Rectal smooth muscle tissue (tissue), 1 donor: ENCODE results near the gene UBQLNL.

Experiments used
- H3K27ac ChIP-seq: one replicate; pipeline ENCODE4 v1.7.0; 2013; ENCODE audit warnings: low read depth, low read length, inconsistent platforms
- H3K27me3 ChIP-seq: one replicate; pipeline ENCODE4 v1.7.0; 2013; ENCODE audit warnings: low read length; ENCODE audit not compliant: control insufficient read depth, insufficient read depth
- H3K36me3 ChIP-seq: one replicate; pipeline ENCODE4 v1.7.0; 2013; ENCODE audit warnings: low read length; ENCODE audit not compliant: control insufficient read depth, insufficient read depth
- H3K4me1 ChIP-seq: one replicate; pipeline ENCODE4 v1.7.0; 2013; ENCODE audit warnings: low read length; ENCODE audit not compliant: control insufficient read depth, insufficient read depth
- H3K4me3 ChIP-seq: one replicate; pipeline ENCODE4 v1.7.0; 2013; ENCODE audit warnings: low read length
- H3K9ac ChIP-seq: one replicate; pipeline ENCODE4 v1.7.0; 2013; ENCODE audit warnings: low read length

The UBQLNL gene

GRCh38 chr11:5516599-5516998 is at the start of gene UBQLNL:
Gene UBQLNL (minus strand): TSS chr11:5516699. CDS start chr11:5516441, 258 bp downstream.
- Histone ChIP-seq H3K4me3 (no peak within 1 kb of the TSS), H3K27ac (no peak within 1 kb of the TSS), H3K27me3 (no peaks in the 10 kb centered on the region), H3K4me1 (no peaks in the 10 kb centered on the region), H3K36me3 (no peaks in the 10 kb centered on the region), H3K9ac (no peak within 1 kb of the TSS)

- Histone ChIP-seq H3K4me3 (no peak overlapping the region), H3K27me3 (no peaks in the 10 kb centered on the region)
Measured at GRCh38 chr11:5564259-5565019, 47.9 kb upstream of the UBQLNL start.

GRCh38 chr11:5557751-5558150 is 41.3 kb upstream of the UBQLNL start:
- H3K9ac ChIP-seq = no peak overlapping the region
- no peaks in the 10 kb centered on the region for H3K4me1 ChIP-seq
- H3K27ac ChIP-seq = no peak overlapping the region
- H3K27me3 ChIP-seq = no peaks in the 10 kb centered on the region
- H3K36me3 ChIP-seq = no peaks in the 10 kb centered on the region
- H3K4me3 ChIP-seq = no peak overlapping the region

More at GRCh38 chr11:5564259-5565019, 47.9 kb upstream of the UBQLNL start:
- Histone ChIP-seq H3K36me3 (no peaks in the 10 kb centered on the region), H3K4me1 (no peaks in the 10 kb centered on the region), H3K9ac (no peak overlapping the region), H3K27ac (no peak overlapping the region)

- Histone ChIP-seq H3K9ac (no peak overlapping the region), H3K4me3 (no peak overlapping the region)
Measured at GRCh38 chr11:5556596-5557188, 40.2 kb upstream of the UBQLNL start.

GRCh38 chr11:5553343-5553742 is 36.8 kb upstream of the UBQLNL start:
- H3K4me1 ChIP-seq = no peaks in the 10 kb centered on the region
- H3K9ac ChIP-seq = no peak overlapping the region
- H3K4me3 ChIP-seq = no peak overlapping the region

More at GRCh38 chr11:5556596-5557188, 40.2 kb upstream of the UBQLNL start:
- Histone ChIP-seq H3K36me3 (no peaks in the 10 kb centered on the region), H3K4me1 (no peaks in the 10 kb centered on the region), H3K27me3 (no peaks in the 10 kb centered on the region), H3K27ac (no peak overlapping the region)

GRCh38 chr11:5550440-5551095 is 34.1 kb upstream of the UBQLNL start:
- H3K36me3 ChIP-seq = no peaks in the 10 kb centered on the region
- H3K4me3 ChIP-seq = no peak overlapping the region
- H3K27ac ChIP-seq = no peak overlapping the region
- no peak overlapping the region for H3K9ac ChIP-seq
- H3K4me1 ChIP-seq = no peaks in the 10 kb centered on the region
- no peaks in the 10 kb centered on the region for H3K27me3 ChIP-seq

More at GRCh38 chr11:5553343-5553742, 36.8 kb upstream of the UBQLNL start:
- H3K36me3 ChIP-seq = no peaks in the 10 kb centered on the region
- H3K27ac ChIP-seq = no peak overlapping the region
- H3K27me3 ChIP-seq = no peaks in the 10 kb centered on the region

- no peak within 1 kb of the TSS for H3K4me3 ChIP-seq
- no peak within 1 kb of the TSS for H3K9ac ChIP-seq
- H3K36me3 ChIP-seq = no peaks in the 10 kb centered on the region
- H3K27me3 ChIP-seq = no peaks in the 10 kb centered on the region
- H3K27ac ChIP-seq = no peak within 1 kb of the TSS
- H3K4me1 ChIP-seq = no peaks in the 10 kb centered on the region
Measured at GRCh38 chr11:5548440-5548839, 31.9 kb upstream of the UBQLNL start, which contains the start of gene OR52H1. Gene OR52H1 (minus strand): TSS chr11:5548540. CDS start chr11:5545505, 3,035 bp downstream.

GRCh38 chr11:5547982-5548381 is 31.5 kb upstream of the UBQLNL start:
- H3K27ac ChIP-seq = no peak overlapping the region
- H3K27me3 ChIP-seq = no peaks in the 10 kb centered on the region
- no peaks in the 10 kb centered on the region for H3K4me1 ChIP-seq
- no peak overlapping the region for H3K4me3 ChIP-seq
- no peak overlapping the region for H3K9ac ChIP-seq
- no peaks in the 10 kb centered on the region for H3K36me3 ChIP-seq

- Histone ChIP-seq H3K27me3 (no peaks in the 10 kb centered on the region), H3K4me1 (no peaks in the 10 kb centered on the region), H3K27ac (no peak overlapping the region), H3K9ac (no peak overlapping the region), H3K4me3 (no peak overlapping the region), H3K36me3 (no peaks in the 10 kb centered on the region)
Measured at GRCh38 chr11:5546457-5546856, 30.0 kb upstream of the UBQLNL start.

GRCh38 chr11:5541427-5541826 is 24.9 kb upstream of the UBQLNL start:
- Histone ChIP-seq H3K36me3 (no peaks in the 10 kb centered on the region), H3K9ac (no peak overlapping the region), H3K27me3 (no peaks in the 10 kb centered on the region), H3K4me3 (no peak overlapping the region), H3K27ac (no peak overlapping the region), H3K4me1 (no peaks in the 10 kb centered on the region)

- Histone ChIP-seq H3K27me3 (no peaks in the 10 kb centered on the region), H3K4me1 (no peaks in the 10 kb centered on the region), H3K36me3 (no peaks in the 10 kb centered on the region), H3K9ac (no peak overlapping the region), H3K4me3 (no peak overlapping the region), H3K27ac (no peak overlapping the region)
Measured at GRCh38 chr11:5536482-5536881, 20.0 kb upstream of the UBQLNL start.

GRCh38 chr11:5534046-5534445 is 17.5 kb upstream of the UBQLNL start:
- Histone ChIP-seq H3K27ac (no peak overlapping the region), H3K4me1 (no peaks in the 10 kb centered on the region), H3K9ac (no peak overlapping the region)

More at GRCh38 chr11:5534046-5534445, 17.5 kb upstream of the UBQLNL start:
- Histone ChIP-seq H3K36me3 (no peaks in the 10 kb centered on the region), H3K4me3 (no peak overlapping the region), H3K27me3 (no peaks in the 10 kb centered on the region)
